IPS-15b (cell line): ENCODE results near the gene DUT.

Experiments used
- H3K27me3 ChIP-seq: one replicate; pipeline ENCODE4 v1.6.1; 2013; ENCODE audit warnings: low read length; ENCODE audit not compliant: control insufficient read depth, insufficient read depth
- H3K36me3 ChIP-seq: one replicate; pipeline ENCODE4 v1.6.1; 2013; ENCODE audit warnings: low read length; ENCODE audit not compliant: control insufficient read depth, insufficient read depth
- H3K4me1 ChIP-seq: one replicate; pipeline ENCODE4 v1.6.1; 2013; ENCODE audit warnings: mild to moderate bottlenecking, low read length; ENCODE audit not compliant: control insufficient read depth, insufficient read depth
- H3K4me3 ChIP-seq: one replicate; pipeline ENCODE4 v1.5.1; 2013; ENCODE audit warnings: low read depth, low read length
- H3K9ac ChIP-seq: one replicate; pipeline ENCODE4 v1.6.1; 2013; ENCODE audit warnings: low read depth, mild to moderate bottlenecking, low read length
- H3K9me3 ChIP-seq: one replicate; pipeline ENCODE4 v1.6.1; 2013; ENCODE audit warnings: mild to moderate bottlenecking, low read length; ENCODE audit not compliant: control insufficient read depth, insufficient read depth

The DUT gene

GRCh38 chr15:48330855-48331795 is at the start of gene DUT:
TSS of gene DUT (plus strand) at chr15:48331429. CDS start at chr15:48331516, 87 bp downstream.
- Histone ChIP-seq H3K36me3 (no peaks in the 10 kb centered on the region), H3K4me1 (peaks cover 2% of the 10 kb centered on the region), H3K4me3 (peak within 1 kb of the TSS; percentile 90)

GRCh38 chr15:48281674-48282073 is 49.6 kb upstream of the DUT start:
- Histone ChIP-seq H3K9me3 (no peaks in the 10 kb centered on the region), H3K36me3 (no peaks in the 10 kb centered on the region), H3K27me3 (no peaks in the 10 kb centered on the region), H3K9ac (no peak overlapping the region), H3K4me1 (peaks cover 11% of the 10 kb centered on the region), H3K4me3 (no peak overlapping the region)

More at GRCh38 chr15:48330855-48331795, at the start of gene DUT:
- Histone ChIP-seq H3K9ac (peak within 1 kb of the TSS; percentile 89), H3K27me3 (no peaks in the 10 kb centered on the region), H3K9me3 (no peaks in the 10 kb centered on the region)

GRCh38 chr15:48282216-48282615 is 49.0 kb upstream of the DUT start:
- Histone ChIP-seq H3K36me3 (no peaks in the 10 kb centered on the region), H3K9me3 (no peaks in the 10 kb centered on the region), H3K4me1 (peaks cover 11% of the 10 kb centered on the region), H3K9ac (no peak overlapping the region), H3K27me3 (no peaks in the 10 kb centered on the region), H3K4me3 (no peak overlapping the region)

- Histone ChIP-seq H3K4me1 (peaks cover 11% of the 10 kb centered on the region), H3K9ac (no peak overlapping the region), H3K36me3 (no peaks in the 10 kb centered on the region), H3K4me3 (no peak overlapping the region), H3K27me3 (no peaks in the 10 kb centered on the region), H3K9me3 (no peaks in the 10 kb centered on the region)
Observed at GRCh38 chr15:48283396-48284145, 47.7 kb upstream of the DUT start.

GRCh38 chr15:48285329-48286214 is 45.7 kb upstream of the DUT start:
- Histone ChIP-seq H3K9ac (no peak overlapping the region), H3K27me3 (no peaks in the 10 kb centered on the region), H3K9me3 (no peaks in the 10 kb centered on the region), H3K4me3 (no peak overlapping the region), H3K36me3 (no peaks in the 10 kb centered on the region), H3K4me1 (peaks cover 11% of the 10 kb centered on the region)

GRCh38 chr15:48289628-48290027 is 41.6 kb upstream of the DUT start:
- Histone ChIP-seq H3K36me3 (no peaks in the 10 kb centered on the region), H3K9me3 (no peaks in the 10 kb centered on the region), H3K9ac (no peak overlapping the region), H3K27me3 (no peaks in the 10 kb centered on the region), H3K4me1 (peaks cover 8% of the 10 kb centered on the region), H3K4me3 (no peak overlapping the region)

- H3K36me3 ChIP-seq: no peaks in the 10 kb centered on the region
- no peaks in the 10 kb centered on the region for H3K27me3 ChIP-seq
- no peak overlapping the region for H3K9ac ChIP-seq
- H3K9me3 ChIP-seq: no peaks in the 10 kb centered on the region
- peaks cover 12% of the 10 kb centered on the region for H3K4me1 ChIP-seq
- H3K4me3 ChIP-seq: no peak overlapping the region
Observed at GRCh38 chr15:48292458-48292857, 38.8 kb upstream of the DUT start.

GRCh38 chr15:48297668-48298067 is 33.6 kb upstream of the DUT start:
- Histone ChIP-seq H3K9ac (no peak overlapping the region), H3K4me3 (no peak overlapping the region), H3K9me3 (no peaks in the 10 kb centered on the region), H3K36me3 (no peaks in the 10 kb centered on the region), H3K27me3 (no peaks in the 10 kb centered on the region), H3K4me1 (peaks cover 30% of the 10 kb centered on the region)

- H3K4me1 ChIP-seq: peaks cover 30% of the 10 kb centered on the region
- no peaks in the 10 kb centered on the region for H3K9me3 ChIP-seq
- no peaks in the 10 kb centered on the region for H3K36me3 ChIP-seq
- no peak overlapping the region for H3K4me3 ChIP-seq
- H3K27me3 ChIP-seq: no peaks in the 10 kb centered on the region
- no peak overlapping the region for H3K9ac ChIP-seq
Observed at GRCh38 chr15:48298914-48299313, 32.3 kb upstream of the DUT start.

GRCh38 chr15:48300038-48300437 is 31.2 kb upstream of the DUT start:
- Histone ChIP-seq H3K4me3 (peak overlapping the region; percentile 2), H3K4me1 (peaks cover 33% of the 10 kb centered on the region), H3K27me3 (no peaks in the 10 kb centered on the region), H3K9me3 (no peaks in the 10 kb centered on the region), H3K9ac (no peak overlapping the region), H3K36me3 (no peaks in the 10 kb centered on the region)

GRCh38 chr15:48304398-48304797 is 26.8 kb upstream of the DUT start:
- Histone ChIP-seq H3K4me1 (peaks cover 22% of the 10 kb centered on the region), H3K9me3 (no peaks in the 10 kb centered on the region), H3K36me3 (no peaks in the 10 kb centered on the region), H3K9ac (no peak overlapping the region), H3K4me3 (no peak overlapping the region), H3K27me3 (no peaks in the 10 kb centered on the region)
